Stimulated activated CD4-positive, alpha-beta T cell treated with anti-CD3 and anti-CD28 coated beads, Interleukin-4, amount 100 ng/mL, for 1 hour (primary cell): Measurements from ENCODE around the gene PDHA1.

Source experiments
- DNase-seq: peaks from one replicate; pipeline ENCODE4 v3.0.0-alpha.2; 2020

Gene PDHA1

DNA sequence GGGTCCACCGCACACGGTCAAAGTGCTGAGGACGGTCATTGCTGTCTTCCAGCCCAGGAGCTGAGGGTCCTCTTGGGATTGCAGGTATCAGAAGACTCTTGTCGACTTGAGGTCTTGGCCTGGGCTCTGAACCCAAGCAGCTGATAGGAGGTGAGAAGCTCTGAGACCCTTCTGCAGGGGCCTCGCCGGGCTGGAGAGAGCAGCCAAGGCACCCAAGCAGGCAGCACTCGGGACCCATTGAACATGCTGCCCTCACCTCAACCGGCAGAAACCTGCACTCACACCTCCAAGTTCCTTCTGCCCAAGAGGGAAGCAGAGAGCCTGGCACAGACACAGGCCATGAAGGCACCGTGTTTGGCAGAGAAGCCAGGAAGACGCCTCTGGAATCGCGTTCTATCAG is 34.1 kb downstream of the PDHA1 start:
- DNase-seq: no peak

DNA sequence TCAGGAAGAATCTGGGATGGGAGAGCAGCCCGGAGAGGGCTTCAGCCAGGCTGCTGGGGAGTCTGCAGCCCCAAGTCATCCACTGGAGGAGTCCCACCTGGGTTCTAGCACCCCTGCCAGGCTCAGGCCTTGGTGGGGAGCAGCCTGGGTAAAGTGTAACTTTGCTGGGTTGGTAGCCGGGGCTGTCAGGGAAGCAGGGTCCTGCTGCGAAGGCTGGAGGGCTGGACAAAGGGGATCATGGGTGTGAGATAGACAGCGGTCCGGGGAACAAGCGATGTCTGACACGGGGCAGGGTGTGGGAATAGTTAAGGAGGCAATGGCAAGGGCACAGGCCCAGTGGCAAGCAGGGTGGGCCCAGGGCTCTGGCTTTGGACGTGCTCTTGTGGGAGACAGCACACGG is 37.6 kb downstream of the PDHA1 start:
- DNase-seq: no peak

DNA sequence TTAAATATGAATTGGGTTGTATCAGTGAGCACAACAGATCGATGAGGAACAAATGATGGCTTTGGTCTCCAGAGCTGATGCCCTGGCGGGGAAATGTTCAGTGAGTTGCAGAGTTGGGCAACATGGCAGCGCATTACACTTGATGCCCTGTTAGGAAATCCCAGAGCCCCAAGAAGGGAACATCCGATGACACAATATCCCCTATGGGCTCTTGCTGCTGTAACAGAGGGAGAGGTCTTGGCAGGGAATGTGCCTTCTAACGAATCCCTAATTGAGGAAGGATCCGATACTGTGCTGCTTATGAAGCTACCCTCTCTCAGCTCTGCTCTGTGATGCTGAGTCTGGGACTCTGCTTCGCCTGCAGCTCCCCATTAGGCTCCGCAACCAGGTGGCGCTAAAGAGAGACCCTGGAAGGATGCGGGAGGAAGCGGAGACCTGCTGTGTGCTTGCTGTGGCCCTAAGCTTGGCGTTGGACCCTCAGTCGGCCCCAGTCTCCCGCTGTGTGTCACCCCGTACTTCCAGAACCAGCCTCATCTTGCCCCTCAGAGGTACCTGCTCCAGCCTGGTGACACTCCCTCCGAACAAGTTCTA is 38.9 kb downstream of the PDHA1 start:
- peak; percentile 54 for DNase-seq

DNA sequence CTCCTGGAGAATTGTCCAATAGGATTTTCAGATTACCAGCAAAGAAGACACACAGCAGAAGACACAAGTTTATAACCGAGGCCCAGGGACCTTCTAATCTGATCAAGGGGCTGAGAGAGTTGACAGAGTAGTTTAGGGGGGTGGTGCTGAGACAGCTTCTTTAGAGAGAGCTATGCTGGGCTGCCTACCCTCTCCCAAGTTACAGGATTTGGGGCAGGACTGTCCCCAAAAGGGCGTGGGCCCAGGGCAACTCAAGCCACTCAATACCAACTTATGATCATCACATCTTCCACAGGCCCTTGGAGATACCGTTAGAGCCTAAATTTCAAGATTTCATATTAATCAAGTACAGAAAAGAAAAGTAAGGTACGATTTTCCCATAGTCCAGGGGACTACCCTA is 43.0 kb downstream of the PDHA1 start:
- DNase-seq: no peak

DNA sequence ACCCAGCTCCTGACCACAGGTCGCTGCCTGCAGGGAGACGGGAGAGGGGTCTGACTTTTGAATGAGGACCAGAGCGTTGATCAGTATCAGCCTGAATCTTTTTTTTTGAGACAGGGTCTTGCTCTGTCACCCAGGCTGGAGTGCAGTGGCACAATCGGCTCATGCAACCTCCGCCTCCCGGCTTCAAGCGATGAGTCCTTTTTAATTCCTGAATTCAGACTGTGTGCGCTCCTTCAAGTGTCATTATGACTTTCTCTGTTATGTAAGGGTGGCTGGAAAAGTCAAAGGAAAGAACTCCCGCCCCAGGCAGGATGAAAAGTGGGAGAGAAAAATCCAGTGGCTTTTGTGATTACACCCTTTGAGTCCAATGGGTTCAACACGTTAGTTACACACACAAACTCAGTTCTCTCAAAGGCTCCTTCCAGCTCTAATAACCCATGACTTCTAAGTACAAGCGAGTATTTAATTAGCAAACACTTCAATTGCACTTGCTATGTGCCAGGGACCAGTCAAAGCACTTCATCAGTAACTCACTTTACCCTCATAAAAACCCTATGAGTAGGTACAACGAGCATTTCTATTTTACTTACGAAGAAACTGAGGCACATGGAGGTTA is 44.4 kb downstream of the PDHA1 start:
- DNase-seq: no peak

DNA sequence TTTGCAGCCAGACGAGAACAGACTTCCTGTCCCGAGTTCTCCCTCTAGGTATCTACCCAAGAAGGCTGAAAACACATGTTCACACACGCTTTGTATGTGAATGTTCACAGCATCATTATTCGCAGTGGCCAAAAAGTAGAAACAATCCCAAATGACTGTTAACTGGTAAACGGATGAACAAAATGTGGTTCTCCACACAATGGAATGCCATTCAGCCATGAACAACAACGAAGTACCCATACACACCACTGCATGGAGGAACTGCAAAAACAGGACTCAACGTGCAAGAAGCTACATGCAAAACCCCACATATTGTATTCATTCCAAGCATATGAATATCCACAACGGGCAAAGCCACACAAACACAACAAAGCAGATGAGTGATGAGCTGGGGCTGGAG is 45.0 kb downstream of the PDHA1 start:
- DNase-seq: no peak

DNA sequence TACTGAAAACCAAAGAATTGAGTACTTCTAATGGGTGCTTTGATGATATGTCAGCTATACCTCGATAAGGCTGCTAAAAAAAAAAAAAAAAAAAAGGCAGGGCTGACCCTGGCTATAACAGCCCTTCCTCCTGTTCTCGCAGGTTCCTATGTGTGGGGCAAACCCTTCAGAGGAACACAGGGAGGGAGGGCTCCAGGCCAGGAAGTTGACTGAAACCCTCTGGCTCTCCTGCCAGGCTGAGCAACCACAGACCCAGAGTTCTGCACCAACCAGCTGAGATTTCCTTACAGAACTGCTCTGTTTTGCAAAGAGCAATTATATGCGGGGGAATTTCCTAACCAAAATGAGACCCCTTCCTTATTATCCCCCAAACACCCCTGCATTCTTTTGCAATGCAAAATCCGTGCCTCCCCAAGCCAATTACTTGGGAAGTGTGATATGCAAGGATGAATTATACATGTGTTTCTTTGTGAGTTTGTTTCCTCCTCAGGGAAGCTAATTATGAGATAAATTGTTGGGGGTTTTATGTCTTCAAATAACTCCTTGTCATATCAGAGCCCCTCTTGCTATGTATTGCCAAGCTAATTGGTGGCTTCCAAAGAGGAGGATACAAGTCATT is 45.6 kb downstream of the PDHA1 start:
- no peak for DNase-seq

DNA sequence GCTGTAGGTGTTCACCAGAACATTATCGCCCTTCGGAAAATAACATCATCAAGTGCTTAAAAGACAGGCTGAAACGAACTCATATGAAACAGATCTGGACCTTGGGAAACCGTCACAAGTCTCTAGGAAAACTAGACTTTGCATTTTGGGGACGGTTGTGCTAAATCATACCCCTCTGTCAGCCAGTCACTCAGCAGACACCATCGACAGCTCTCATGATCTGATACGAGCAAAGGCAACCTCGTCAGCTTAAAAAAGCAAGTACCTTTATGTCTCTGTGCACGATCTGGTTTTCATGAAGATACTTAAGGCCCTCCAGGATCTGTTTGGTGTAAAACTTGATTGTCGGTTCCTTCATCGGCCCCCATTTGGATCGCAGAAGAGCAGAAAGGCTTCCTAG is 48.4 kb downstream of the PDHA1 start:
- DNase-seq: no peak

DNA sequence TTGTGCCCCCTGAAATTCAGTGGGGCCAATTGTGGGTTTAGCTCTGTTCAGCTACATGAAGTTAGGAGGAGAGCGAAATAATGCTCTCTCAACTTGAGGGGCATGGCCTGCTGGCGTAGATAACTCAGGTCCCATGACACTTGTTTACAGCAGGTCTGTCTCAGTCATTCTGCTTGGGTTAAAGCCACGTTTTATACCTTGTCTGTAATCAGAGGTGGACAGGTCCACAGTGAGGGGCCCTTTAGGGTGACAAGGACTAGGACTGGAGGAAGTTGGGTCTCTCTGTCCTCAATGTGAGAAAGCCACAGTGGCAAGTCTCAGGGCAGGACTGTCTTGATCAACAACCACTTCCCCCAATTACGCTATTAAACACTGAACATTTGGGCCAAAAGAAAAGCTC is 49.0 kb downstream of the PDHA1 start:
- DNase-seq: no peak

DNA sequence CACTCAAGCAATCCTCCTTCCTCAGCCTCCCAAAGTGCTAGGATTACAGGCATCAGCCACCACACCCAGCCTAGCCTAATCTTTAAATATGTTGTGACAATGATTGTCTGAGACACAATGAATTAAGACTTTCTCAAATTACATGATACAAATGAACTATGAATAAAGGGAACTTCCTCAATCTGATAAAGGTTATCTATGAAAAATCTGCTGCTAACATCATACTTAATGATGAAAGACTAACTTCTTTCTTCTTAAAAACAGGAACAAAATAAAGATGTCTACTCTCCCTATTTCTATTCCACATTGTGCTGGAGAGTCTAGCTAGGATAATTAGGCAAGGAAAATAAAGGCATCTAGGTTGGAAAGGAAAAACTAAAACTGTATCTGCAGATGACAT is 60.0 kb downstream of the PDHA1 start:
- DNase-seq: no peak

DNA sequence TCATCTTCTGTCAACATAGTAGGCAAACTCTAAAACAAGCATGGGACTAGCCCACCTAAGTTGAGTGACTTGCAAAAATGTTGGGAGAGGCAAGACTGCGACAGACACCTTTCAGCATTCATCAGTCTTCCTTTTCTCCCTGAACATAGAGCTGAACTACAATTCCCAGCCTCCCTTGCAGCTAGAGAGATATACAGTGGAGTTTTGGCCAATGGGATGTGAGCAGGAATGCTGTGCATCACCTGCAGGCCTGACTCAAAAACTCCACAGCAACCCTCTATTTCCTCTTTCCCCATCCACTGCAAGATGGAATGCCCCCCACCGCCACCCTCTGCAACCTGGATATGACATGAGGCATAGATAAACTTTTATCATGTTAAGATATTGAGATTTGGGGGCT is 66.5 kb downstream of the PDHA1 start:
- no peak for DNase-seq
